HG03097 (cell line): Measurements from ENCODE around the gene GLT1D1.
"Not testable (repeated sequence)": the region's sequence is repeated elsewhere in the genome, so short reads cannot be mapped to it uniquely, and the experiment has no call there.

ENCODE experiments used
- ATAC-seq: cut with Tn5 transposase; IDR thresholded peaks from one replicate; pipeline ENCODE4 v1.9.1; 2021; ENCODE audit not compliant: unreplicated experiment, low FRiP score

Gene GLT1D1

GRCh38 chr12:128852885-128853599 lies at the start of gene GLT1D1:
Gene GLT1D1 (plus strand): TSS chr12:128853478. CDS start chr12:128853582, 104 bp downstream.
- no peak for ATAC-seq

GRCh38 chr12:128803788-128804187 lies 49.5 kb upstream of the GLT1D1 start:
- ATAC-seq, result no peak

GRCh38 chr12:128804762-128805161 lies 48.5 kb upstream of the GLT1D1 start:
- ATAC-seq, result no peak

GRCh38 chr12:128805406-128805805 lies 47.9 kb upstream of the GLT1D1 start:
- ATAC-seq, result not testable (repeated sequence)

GRCh38 chr12:128806573-128806972 lies 46.7 kb upstream of the GLT1D1 start:
- no peak for ATAC-seq

GRCh38 chr12:128807161-128807724 lies 46.0 kb upstream of the GLT1D1 start:
- no peak for ATAC-seq

GRCh38 chr12:128808651-128809050 lies 44.6 kb upstream of the GLT1D1 start:
- ATAC-seq, result no peak

- peak; percentile 88 for ATAC-seq
These were observed 42.8 kb upstream of the GLT1D1 start for GRCh38 chr12:128810182-128811127.

GRCh38 chr12:128811806-128812205 lies 41.5 kb upstream of the GLT1D1 start:
- ATAC-seq, result no peak

GRCh38 chr12:128813392-128813791 lies 39.9 kb upstream of the GLT1D1 start:
- no peak for ATAC-seq

- ATAC-seq, result no peak
These were observed 39.4 kb upstream of the GLT1D1 start for GRCh38 chr12:128813883-128814282.

GRCh38 chr12:128814411-128815261 lies 38.6 kb upstream of the GLT1D1 start:
- no peak for ATAC-seq

GRCh38 chr12:128815779-128816642 lies 37.3 kb upstream of the GLT1D1 start:
- no peak for ATAC-seq

- no peak for ATAC-seq
These were observed 36.7 kb upstream of the GLT1D1 start for GRCh38 chr12:128816643-128816920.

- ATAC-seq, result peak; percentile 48
These were observed 35.9 kb upstream of the GLT1D1 start for GRCh38 chr12:128817111-128818015.

GRCh38 chr12:128818065-128819022 lies 34.9 kb upstream of the GLT1D1 start:
- peak; percentile 38 for ATAC-seq

- no peak for ATAC-seq
These were observed 33.8 kb upstream of the GLT1D1 start for GRCh38 chr12:128819293-128820144.
